HS-27A (cell line): ENCODE measurements around the gene WNT4.

Experiments
- DNase-seq: peaks from one replicate; pipeline ENCODE4 v3.0.0-alpha.2; 2012; ENCODE audit warnings: low read depth, missing footprints

WNT4 gene

GRCh38 chr1:22129501-22130117, 13.3 kb downstream of the WNT4 start:
- DNase-seq: no peak

GRCh38 chr1:22128392-22128791, 14.5 kb downstream of the WNT4 start:
- DNase-seq: no peak

GRCh38 chr1:22127731-22128130, 15.2 kb downstream of the WNT4 start:
- DNase-seq: no peak

- no peak for DNase-seq
Observed at GRCh38 chr1:22127248-22127647, 15.6 kb downstream of the WNT4 start.

GRCh38 chr1:22126531-22126930, 16.4 kb downstream of the WNT4 start:
- no peak for DNase-seq

GRCh38 chr1:22124592-22125229, 18.2 kb downstream of the WNT4 start:
- no peak for DNase-seq

GRCh38 chr1:22123901-22124404, 18.9 kb downstream of the WNT4 start:
- no peak for DNase-seq

GRCh38 chr1:22123071-22123390, 19.9 kb downstream of the WNT4 start:
- no peak for DNase-seq

GRCh38 chr1:22122273-22123070, 20.4 kb downstream of the WNT4 start:
- DNase-seq: no peak

GRCh38 chr1:22121421-22121911, 21.4 kb downstream of the WNT4 start:
- no peak for DNase-seq

- DNase-seq: no peak
Observed at GRCh38 chr1:22120469-22120790, 22.5 kb downstream of the WNT4 start.

GRCh38 chr1:22119626-22120468, 23.1 kb downstream of the WNT4 start:
- DNase-seq: no peak

GRCh38 chr1:22118291-22118992, 24.5 kb downstream of the WNT4 start:
- DNase-seq: no peak

GRCh38 chr1:22117851-22118250, 25.0 kb downstream of the WNT4 start:
- DNase-seq: no peak

- no peak for DNase-seq
Observed at GRCh38 chr1:22117238-22117637, 25.7 kb downstream of the WNT4 start.

- no peak for DNase-seq
Observed at GRCh38 chr1:22115286-22115685, 27.6 kb downstream of the WNT4 start.

- no peak for DNase-seq
Observed at GRCh38 chr1:22114083-22115012, 28.5 kb downstream of the WNT4 start.

GRCh38 chr1:22112554-22112953, 30.3 kb downstream of the WNT4 start:
- DNase-seq: no peak

- no peak for DNase-seq
Observed at GRCh38 chr1:22111620-22112019, 31.3 kb downstream of the WNT4 start.

GRCh38 chr1:22111115-22111514, 31.8 kb downstream of the WNT4 start:
- DNase-seq: no peak

- DNase-seq: no peak
Observed at GRCh38 chr1:22110016-22110415, 32.9 kb downstream of the WNT4 start.
